ENCODE data around the gene ST6GAL1. TPM values are rescaled to one million over a fixed set of nuclear protein-coding genes. Genes with fewer than 3 reads are reported as not detected.
A peak's percentile ranks its signal among the peaks of the same experiment; 100 is the strongest.

ST6GAL1 gene
- total RNA-seq, 1 donor from 2014 or later = 16.7 TPM

DNA sequence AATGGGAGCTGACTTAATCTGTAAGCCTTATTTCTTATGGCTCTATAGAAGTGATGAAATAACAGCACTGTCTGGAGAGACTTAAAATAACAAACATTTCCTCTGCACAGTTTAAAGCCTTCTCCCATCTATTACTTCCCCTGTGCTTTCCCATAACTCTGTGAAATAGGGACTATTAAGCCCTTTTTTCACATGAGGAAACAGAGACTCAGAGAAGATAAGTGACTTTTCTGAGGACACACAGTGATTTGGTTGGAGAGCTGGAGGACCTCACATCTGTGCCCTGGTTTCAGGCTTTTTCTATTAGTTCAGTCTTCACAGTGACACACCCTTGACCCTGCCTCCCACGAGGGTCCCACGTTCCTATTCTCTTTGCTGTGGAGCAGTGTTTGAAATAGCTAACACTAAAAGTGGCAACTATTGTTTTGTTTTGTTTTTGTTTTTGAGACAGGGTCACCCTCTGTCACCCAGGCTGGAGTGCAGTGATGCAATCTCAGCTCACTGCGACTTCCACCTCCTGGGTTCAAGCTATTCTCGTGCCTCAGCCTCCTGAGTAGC is 82.9 kb downstream of the ST6GAL1 start:
- Histone ChIP-seq H3K4me3 (ENCODE audit: low read length in 3 of 3) (no peak overlapping the region), H3K9me3 (ENCODE audit: control insufficient read depth in 3 of 3, low read length in 3 of 3) (no peaks in the 10 kb centered on the region), H3K36me3 (ENCODE audit: control insufficient read depth in 3 of 3, insufficient read depth in 3 of 3, low read length in 3 of 3) (no peaks in the 10 kb centered on the region), H3K27me3 (ENCODE audit: control insufficient read depth in 3 of 3, insufficient read depth in 3 of 3, low read length in 3 of 3) (no peaks in the 10 kb centered on the region), H3K27ac (ENCODE audit: low read depth, low read length) (peak overlapping the region; percentile 47), H3K4me1 (ENCODE audit: control insufficient read depth in 3 of 3, insufficient read depth in 3 of 3, low read length in 3 of 3) (peaks cover 8 to 14% (median 9%) of the 10 kb centered on the region in 3 donors), H3K9ac (ENCODE audit: low read depth in 1 of 3, low read length in 3 of 3) (no peak overlapping the region)

- Histone ChIP-seq H3K4me1 (ENCODE audit: control insufficient read depth in 3 of 3, insufficient read depth in 3 of 3, low read length in 3 of 3) (peaks cover 8 to 14% (median 9%) of the 10 kb centered on the region in 3 donors), H3K9ac (ENCODE audit: low read depth in 1 of 3, low read length in 3 of 3) (no peak overlapping the region), H3K27ac (ENCODE audit: low read depth, low read length) (no peak overlapping the region), H3K4me3 (ENCODE audit: low read length in 3 of 3) (no peak overlapping the region), H3K36me3 (ENCODE audit: control insufficient read depth in 3 of 3, insufficient read depth in 3 of 3, low read length in 3 of 3) (no peaks in the 10 kb centered on the region), H3K9me3 (ENCODE audit: control insufficient read depth in 3 of 3, low read length in 3 of 3) (no peaks in the 10 kb centered on the region), H3K27me3 (ENCODE audit: control insufficient read depth in 3 of 3, insufficient read depth in 3 of 3, low read length in 3 of 3) (no peaks in the 10 kb centered on the region)
Observed at GRCh38 chr3:187014417-187014864, 84.1 kb downstream of the ST6GAL1 start.

DNA sequence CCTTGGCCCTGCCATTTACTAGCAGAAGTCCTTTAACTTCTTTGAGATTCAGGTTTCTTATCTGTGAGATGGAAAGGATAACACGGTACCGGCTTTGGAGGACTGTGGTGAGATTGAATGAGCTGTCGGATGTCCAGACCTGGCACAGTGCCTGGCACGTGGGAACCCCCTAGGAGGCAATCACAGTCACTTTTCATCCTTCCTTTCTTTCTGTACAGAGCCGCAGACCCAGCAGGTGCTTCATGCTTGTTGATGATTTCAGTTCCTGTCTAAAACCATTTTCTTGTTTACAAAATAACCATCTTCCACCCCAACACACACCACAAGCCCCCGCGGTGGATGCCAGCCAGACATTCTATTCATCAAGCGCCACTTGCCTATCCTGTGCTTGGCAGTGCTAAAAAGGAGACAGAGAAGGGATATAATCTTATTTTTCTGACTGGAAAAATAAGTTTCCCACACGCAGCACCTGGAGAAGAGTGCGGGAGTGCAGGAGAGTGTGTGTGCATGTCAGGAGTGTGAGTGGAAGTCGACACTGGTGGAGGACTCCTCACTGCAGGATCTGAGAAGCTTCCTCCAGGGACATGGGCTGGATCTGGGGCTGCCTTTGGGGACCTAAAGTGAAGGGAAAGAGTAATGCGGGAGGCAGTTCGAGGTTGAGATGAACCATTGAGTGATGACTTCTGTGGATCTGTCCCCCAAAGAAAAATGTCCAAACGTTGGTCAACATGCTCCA is 85.7 kb downstream of the ST6GAL1 start:
- Histone ChIP-seq H3K4me3 (ENCODE audit: low read length in 3 of 3) (no peak overlapping the region), H3K36me3 (ENCODE audit: control insufficient read depth in 3 of 3, insufficient read depth in 3 of 3, low read length in 3 of 3) (no peaks in the 10 kb centered on the region), H3K9me3 (ENCODE audit: control insufficient read depth in 3 of 3, low read length in 3 of 3) (no peaks in the 10 kb centered on the region), H3K27ac (ENCODE audit: low read depth, low read length) (no peak overlapping the region), H3K27me3 (ENCODE audit: control insufficient read depth in 3 of 3, insufficient read depth in 3 of 3, low read length in 3 of 3) (no peaks in the 10 kb centered on the region), H3K9ac (ENCODE audit: low read depth in 1 of 3, low read length in 3 of 3) (no peak overlapping the region), H3K4me1 (ENCODE audit: control insufficient read depth in 3 of 3, insufficient read depth in 3 of 3, low read length in 3 of 3) (peaks cover 8 to 14% (median 9%) of the 10 kb centered on the region in 3 donors)

- no peak overlapping the region for H3K9ac ChIP-seq (ENCODE audit: low read depth in 1 of 3, low read length in 3 of 3)
- H3K27me3 ChIP-seq (ENCODE audit: control insufficient read depth in 3 of 3, insufficient read depth in 3 of 3, low read length in 3 of 3) = no peaks in the 10 kb centered on the region
- peaks cover 8 to 13% (median 9%) of the 10 kb centered on the region in 3 donors for H3K4me1 ChIP-seq (ENCODE audit: control insufficient read depth in 3 of 3, insufficient read depth in 3 of 3, low read length in 3 of 3)
- no peaks in the 10 kb centered on the region for H3K9me3 ChIP-seq (ENCODE audit: control insufficient read depth in 3 of 3, low read length in 3 of 3)
- H3K4me3 ChIP-seq (ENCODE audit: low read length in 3 of 3) = no peak overlapping the region
- no peaks in the 10 kb centered on the region for H3K36me3 ChIP-seq (ENCODE audit: control insufficient read depth in 3 of 3, insufficient read depth in 3 of 3, low read length in 3 of 3)
- H3K27ac ChIP-seq (ENCODE audit: low read depth, low read length) = no peak overlapping the region
Observed at GRCh38 chr3:187016639-187017345, 86.5 kb downstream of the ST6GAL1 start.

GRCh38 chr3:187017511-187018230 is 87.3 kb downstream of the ST6GAL1 start:
- Histone ChIP-seq H3K9me3 (ENCODE audit: control insufficient read depth in 3 of 3, low read length in 3 of 3) (no peaks in the 10 kb centered on the region), H3K4me3 (ENCODE audit: low read length in 3 of 3) (no peak overlapping the region), H3K9ac (ENCODE audit: low read depth in 1 of 3, low read length in 3 of 3) (no peak overlapping the region), H3K27ac (ENCODE audit: low read depth, low read length) (no peak overlapping the region), H3K27me3 (ENCODE audit: control insufficient read depth in 3 of 3, insufficient read depth in 3 of 3, low read length in 3 of 3) (no peaks in the 10 kb centered on the region), H3K36me3 (ENCODE audit: control insufficient read depth in 3 of 3, insufficient read depth in 3 of 3, low read length in 3 of 3) (no peaks in the 10 kb centered on the region), H3K4me1 (ENCODE audit: control insufficient read depth in 3 of 3, insufficient read depth in 3 of 3, low read length in 3 of 3) (peaks cover 8 to 10% (median 9%) of the 10 kb centered on the region in 3 donors)

- Histone ChIP-seq H3K27ac (ENCODE audit: low read depth, low read length) (no peak overlapping the region), H3K4me1 (ENCODE audit: control insufficient read depth in 3 of 3, insufficient read depth in 3 of 3, low read length in 3 of 3) (peaks cover 0 to 3% (median 1%) of the 10 kb centered on the region in 3 donors), H3K9ac (ENCODE audit: low read depth in 1 of 3, low read length in 3 of 3) (no peak overlapping the region), H3K27me3 (ENCODE audit: control insufficient read depth in 3 of 3, insufficient read depth in 3 of 3, low read length in 3 of 3) (no peaks in the 10 kb centered on the region), H3K4me3 (ENCODE audit: low read length in 3 of 3) (no peak overlapping the region), H3K9me3 (ENCODE audit: control insufficient read depth in 3 of 3, low read length in 3 of 3) (no peaks in the 10 kb centered on the region), H3K36me3 (ENCODE audit: control insufficient read depth in 3 of 3, insufficient read depth in 3 of 3, low read length in 3 of 3) (no peaks in the 10 kb centered on the region)
Observed at GRCh38 chr3:187019542-187020072, 89.3 kb downstream of the ST6GAL1 start.

DNA sequence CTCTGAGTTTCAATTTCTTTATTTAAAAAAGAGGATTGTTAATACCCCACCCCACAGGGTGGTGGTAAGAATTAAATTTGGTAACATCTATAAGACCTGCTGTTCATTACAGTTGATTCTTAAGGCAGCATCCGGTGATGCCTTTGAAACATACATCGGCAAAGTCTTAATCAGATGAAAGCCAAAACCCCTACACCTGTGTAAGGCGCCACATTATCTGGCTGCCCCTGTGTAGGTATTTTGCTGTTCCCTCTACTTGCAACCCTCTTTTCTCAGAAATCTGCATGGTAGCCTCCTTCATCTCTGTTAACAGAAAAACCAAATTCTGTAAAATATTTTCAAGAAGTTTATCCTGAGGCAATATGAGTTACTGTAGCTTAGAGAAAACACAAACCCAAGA is 90.0 kb downstream of the ST6GAL1 start:
- no peaks in the 10 kb centered on the region for H3K9me3 ChIP-seq (ENCODE audit: control insufficient read depth in 3 of 3, low read length in 3 of 3)
- peaks cover 0 to 3% (median 0%) of the 10 kb centered on the region in 3 donors for H3K4me1 ChIP-seq (ENCODE audit: control insufficient read depth in 3 of 3, insufficient read depth in 3 of 3, low read length in 3 of 3)
- H3K9ac ChIP-seq (ENCODE audit: low read depth in 1 of 3, low read length in 3 of 3) = no peak overlapping the region
- no peaks in the 10 kb centered on the region for H3K27me3 ChIP-seq (ENCODE audit: control insufficient read depth in 3 of 3, insufficient read depth in 3 of 3, low read length in 3 of 3)
- no peak overlapping the region for H3K27ac ChIP-seq (ENCODE audit: low read depth, low read length)
- no peak overlapping the region for H3K4me3 ChIP-seq (ENCODE audit: low read length in 3 of 3)
- H3K36me3 ChIP-seq (ENCODE audit: control insufficient read depth in 3 of 3, insufficient read depth in 3 of 3, low read length in 3 of 3) = no peaks in the 10 kb centered on the region

DNA sequence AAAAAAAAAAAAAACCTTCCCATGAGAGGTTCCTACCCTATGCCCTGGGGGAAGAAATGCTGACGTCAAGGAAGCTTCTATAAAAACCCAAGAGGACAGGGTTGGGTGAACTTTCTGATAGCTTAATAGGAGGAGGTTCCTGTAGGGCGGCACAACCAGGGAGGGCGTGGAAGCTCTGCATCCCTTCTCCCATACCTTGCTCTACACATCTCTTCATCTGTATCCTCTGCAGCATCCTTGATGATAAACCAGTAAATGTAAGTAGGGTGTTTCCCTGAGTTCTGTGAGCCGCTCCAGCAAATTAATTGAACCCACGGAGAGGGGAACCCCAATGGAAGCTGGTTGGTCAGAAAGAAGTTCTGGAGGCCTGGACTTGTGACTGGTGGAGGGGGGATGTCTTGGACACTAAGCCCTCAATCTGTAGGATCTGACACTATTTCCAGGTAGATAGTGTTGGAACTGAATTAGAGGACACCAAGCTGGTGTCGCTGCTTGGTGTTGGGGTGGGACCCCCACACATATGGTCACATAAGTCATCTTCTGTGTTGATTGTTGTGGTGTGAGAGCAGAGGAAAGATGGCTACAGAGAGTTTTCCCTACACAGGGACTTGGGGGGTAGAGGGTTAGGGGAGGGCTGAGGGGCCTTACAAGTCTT is 91.5 kb downstream of the ST6GAL1 start:
- Histone ChIP-seq H3K36me3 (ENCODE audit: control insufficient read depth in 3 of 3, insufficient read depth in 3 of 3, low read length in 3 of 3) (no peaks in the 10 kb centered on the region), H3K27ac (ENCODE audit: low read depth, low read length) (no peak overlapping the region), H3K9me3 (ENCODE audit: control insufficient read depth in 3 of 3, low read length in 3 of 3) (no peaks in the 10 kb centered on the region), H3K27me3 (ENCODE audit: control insufficient read depth in 3 of 3, insufficient read depth in 3 of 3, low read length in 3 of 3) (no peaks in the 10 kb centered on the region), H3K9ac (ENCODE audit: low read depth in 1 of 3, low read length in 3 of 3) (no peak overlapping the region), H3K4me3 (ENCODE audit: low read length in 3 of 3) (no peak overlapping the region), H3K4me1 (ENCODE audit: control insufficient read depth in 3 of 3, insufficient read depth in 3 of 3, low read length in 3 of 3) (no peaks in the 10 kb centered on the region)

- Histone ChIP-seq H3K4me3 (ENCODE audit: low read length in 3 of 3) (no peak overlapping the region), H3K9me3 (ENCODE audit: control insufficient read depth in 3 of 3, low read length in 3 of 3) (no peaks in the 10 kb centered on the region), H3K27ac (ENCODE audit: low read depth, low read length) (no peak overlapping the region), H3K27me3 (ENCODE audit: control insufficient read depth in 3 of 3, insufficient read depth in 3 of 3, low read length in 3 of 3) (no peaks in the 10 kb centered on the region), H3K9ac (ENCODE audit: low read depth in 1 of 3, low read length in 3 of 3) (no peak overlapping the region), H3K4me1 (ENCODE audit: control insufficient read depth in 3 of 3, insufficient read depth in 3 of 3, low read length in 3 of 3) (no peaks in the 10 kb centered on the region), H3K36me3 (ENCODE audit: control insufficient read depth in 3 of 3, insufficient read depth in 3 of 3, low read length in 3 of 3) (no peaks in the 10 kb centered on the region)
Observed at GRCh38 chr3:187022403-187023029, 92.2 kb downstream of the ST6GAL1 start.

Measured in skeletal muscle tissue (tissue), 4 donors.